HT-29 (cell line): ENCODE results near the gene NRBP1. TPM values are rescaled to one million over a fixed set of nuclear protein-coding genes. Genes with fewer than 3 reads are reported as not detected.

ENCODE experiments used
- DNase-seq: peaks from one replicate; pipeline ENCODE4 v3.0.0-alpha.2; 2015; ENCODE audit warnings: low spot score
- total RNA-seq: library from RNA; depleted of rRNA; stranded (reverse); fragments of >200 nt; shearing (Covaris generic); gene quantifications from 2 replicates; pipeline ENCODE4 v1.2.3, GENCODE V29; 2014; rRNA removed

Gene NRBP1
- total RNA-seq: 49.7 and 50.1 TPM in 2 replicates

- peak; percentile 92 for DNase-seq
Observed at GRCh38 chr2:27428213-27428977, at the start of gene NRBP1. Gene NRBP1, plus strand, starts transcription at chr2:27428631. Its CDS starts 4,643 bp downstream, at chr2:27433274.

- DNase-seq: no peak
Observed at GRCh38 chr2:27378809-27379290, 49.6 kb upstream of the NRBP1 start.

GRCh38 chr2:27379383-27379835, 49.0 kb upstream of the NRBP1 start:
- no peak for DNase-seq

GRCh38 chr2:27379836-27380625, 48.4 kb upstream of the NRBP1 start:
- peak; percentile 75 for DNase-seq

GRCh38 chr2:27380626-27381545, 47.5 kb upstream of the NRBP1 start, which contains the start of gene ZNF513:
Gene ZNF513, minus strand, starts transcription at chr2:27380734. Its CDS starts 208 bp downstream, at chr2:27380526.
- peak; percentile 93 for DNase-seq

GRCh38 chr2:27381577-27382181, 46.8 kb upstream of the NRBP1 start:
- DNase-seq: no peak

GRCh38 chr2:27390822-27391679, 37.4 kb upstream of the NRBP1 start:
- no peak for DNase-seq

- no peak for DNase-seq
Observed at GRCh38 chr2:27393225-27393624, 35.2 kb upstream of the NRBP1 start.

- DNase-seq: no peak
Observed at GRCh38 chr2:27398962-27399361, 29.5 kb upstream of the NRBP1 start.

GRCh38 chr2:27400348-27401135, 27.9 kb upstream of the NRBP1 start:
- DNase-seq: no peak

- peak; percentile 72 for DNase-seq
Observed at GRCh38 chr2:27407798-27408491, 20.5 kb upstream of the NRBP1 start.

- peak; percentile 39 for DNase-seq
Observed at GRCh38 chr2:27408601-27409320, 19.7 kb upstream of the NRBP1 start.

GRCh38 chr2:27409321-27410073, 18.9 kb upstream of the NRBP1 start, which contains the start of gene PPM1G:
Gene PPM1G, minus strand, starts transcription at chr2:27409591. Its CDS starts 169 bp downstream, at chr2:27409422.
- DNase-seq: peak; percentile 97

- DNase-seq: no peak
Observed at GRCh38 chr2:27412419-27413152, 15.8 kb upstream of the NRBP1 start.

GRCh38 chr2:27416151-27416550, 12.3 kb upstream of the NRBP1 start:
- no peak for DNase-seq

GRCh38 chr2:27420996-27421395, 7.4 kb upstream of the NRBP1 start:
- no peak for DNase-seq
